Stimulated activated CD8-positive, alpha-beta memory T cell treated with anti-CD3 and anti-CD28 coated beads, Interleukin-12 subunit alpha, Interleukin-12 subunit beta, amount 100 ng/mL, for 24 hours (primary cell): ENCODE measurements around the gene SLC19A1.
"Not testable (repeated sequence)": the region's sequence is repeated elsewhere in the genome, so short reads cannot be mapped to it uniquely, and the experiment has no call there.

ENCODE experiments used
- DNase-seq: peaks from one replicate; pipeline ENCODE4 v3.0.0-alpha.2; 2020; ENCODE audit errors: extremely low read depth

Gene SLC19A1

DNA sequence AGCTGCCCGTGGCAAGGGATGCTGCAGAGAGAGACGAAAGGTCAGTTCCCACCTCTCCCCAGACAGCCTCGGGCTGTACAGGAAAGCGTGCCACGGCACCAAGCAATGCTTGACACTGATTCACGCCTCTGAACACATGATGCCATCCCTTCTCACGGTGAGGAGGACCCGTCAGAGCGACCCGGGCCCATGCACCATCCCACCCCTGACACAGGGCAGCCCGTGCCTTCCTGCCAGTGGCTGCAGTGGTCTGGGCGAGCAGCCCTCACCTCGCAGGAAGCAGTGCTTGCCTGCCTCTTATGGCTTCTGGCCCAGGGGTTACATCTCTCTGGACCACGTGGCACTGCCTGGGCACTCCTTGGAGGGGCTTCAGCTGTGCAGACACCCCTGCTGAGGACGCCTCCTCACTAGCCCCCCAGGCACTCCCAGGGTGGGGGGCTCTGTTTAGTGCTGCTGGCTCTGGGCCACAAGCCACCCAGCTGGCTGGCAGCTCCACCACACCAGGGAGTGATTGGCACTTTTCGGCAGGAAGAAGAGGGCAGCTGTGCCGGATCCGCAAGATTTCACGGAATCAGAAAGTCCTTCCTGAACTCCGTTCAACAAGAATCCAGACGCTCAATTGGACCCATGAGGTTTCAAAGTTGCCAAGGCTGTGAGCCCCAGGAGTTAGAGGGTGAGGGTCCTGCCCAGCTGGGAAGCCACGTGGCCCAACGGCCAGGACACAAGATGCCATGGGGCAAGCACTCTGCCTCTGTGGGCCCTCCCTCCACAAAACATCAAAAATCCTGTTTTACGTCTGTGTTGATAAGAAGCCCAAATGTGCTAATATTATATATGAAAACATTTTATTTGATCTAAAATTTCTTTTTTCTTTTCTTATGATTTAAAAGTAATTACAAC lies 34.8 kb upstream of the SLC19A1 start:
- DNase-seq = no peak

DNA sequence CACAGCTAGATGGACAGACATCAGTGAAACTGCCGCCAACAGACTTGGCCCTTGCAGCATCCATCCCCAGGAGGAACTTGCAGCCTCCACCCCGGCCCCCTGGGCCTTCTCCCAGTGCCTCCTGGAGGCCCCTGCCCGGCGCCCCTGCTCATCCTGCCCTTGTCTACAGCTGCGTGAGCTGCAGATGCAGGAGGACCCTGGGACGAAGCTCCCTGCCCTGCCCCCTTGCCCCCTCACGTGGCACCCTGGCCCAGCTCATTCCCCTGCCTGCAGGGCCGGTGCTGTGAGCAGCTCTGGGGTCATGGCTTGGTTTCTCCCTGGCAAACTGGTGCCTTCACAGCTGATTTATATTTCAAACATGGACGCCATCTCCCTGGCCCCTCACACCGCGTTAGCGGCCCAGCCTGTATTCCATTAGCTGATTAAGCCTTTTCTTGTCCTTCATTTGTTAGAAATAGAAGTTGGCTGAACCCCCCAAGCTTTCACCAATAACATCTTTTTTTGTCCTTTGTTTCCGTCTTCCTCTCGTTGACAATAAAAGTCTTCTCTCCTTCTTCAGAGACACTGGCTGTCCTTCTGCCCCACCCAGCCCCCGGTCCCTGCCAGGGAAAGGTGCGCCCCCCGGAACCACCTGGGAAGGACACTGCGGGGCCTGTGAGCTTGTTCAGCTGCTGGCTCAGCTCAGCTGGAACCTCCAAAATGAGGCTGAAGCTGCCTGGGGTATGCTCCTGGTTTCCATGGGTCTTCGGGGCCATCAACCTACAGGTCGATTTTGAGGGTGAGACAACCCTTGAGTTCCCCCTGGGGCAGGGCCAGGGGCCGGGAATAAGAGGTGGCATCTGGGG lies 34.0 kb upstream of the SLC19A1 start:
- DNase-seq = no peak

DNA sequence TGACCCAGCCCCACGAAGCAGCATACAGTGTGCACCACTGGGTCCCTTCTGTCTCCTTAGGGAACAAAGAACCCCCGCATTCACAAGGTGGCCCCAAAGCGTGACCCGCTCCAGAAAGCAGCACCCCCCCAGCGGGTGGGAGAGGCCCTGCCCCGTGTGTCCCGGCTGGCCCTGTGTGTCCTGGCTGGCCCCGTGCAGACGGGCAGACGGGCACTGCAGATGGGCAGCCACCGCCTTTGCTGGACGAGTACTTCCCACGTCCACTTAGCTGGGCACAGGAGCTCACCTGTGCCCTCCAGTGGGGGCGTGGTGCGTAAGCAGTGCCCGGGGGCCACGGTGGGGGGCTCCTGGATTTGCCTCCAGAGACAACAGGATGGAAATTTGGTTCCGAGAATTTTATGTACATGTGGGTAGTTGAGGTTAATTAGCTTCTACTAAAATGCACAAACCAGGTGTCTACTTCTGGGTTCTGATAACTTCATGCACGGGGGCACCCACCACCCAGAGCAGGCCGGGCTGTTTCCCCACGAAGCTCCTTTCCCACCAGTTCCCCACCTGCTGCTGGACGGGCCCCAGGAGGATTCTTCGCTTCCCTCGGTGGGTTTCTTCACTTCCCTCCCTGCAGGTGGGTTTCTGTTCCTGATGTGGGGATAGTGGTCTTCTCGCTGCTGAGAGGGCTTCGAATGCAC lies 33.2 kb upstream of the SLC19A1 start:
- DNase-seq = no peak

DNA sequence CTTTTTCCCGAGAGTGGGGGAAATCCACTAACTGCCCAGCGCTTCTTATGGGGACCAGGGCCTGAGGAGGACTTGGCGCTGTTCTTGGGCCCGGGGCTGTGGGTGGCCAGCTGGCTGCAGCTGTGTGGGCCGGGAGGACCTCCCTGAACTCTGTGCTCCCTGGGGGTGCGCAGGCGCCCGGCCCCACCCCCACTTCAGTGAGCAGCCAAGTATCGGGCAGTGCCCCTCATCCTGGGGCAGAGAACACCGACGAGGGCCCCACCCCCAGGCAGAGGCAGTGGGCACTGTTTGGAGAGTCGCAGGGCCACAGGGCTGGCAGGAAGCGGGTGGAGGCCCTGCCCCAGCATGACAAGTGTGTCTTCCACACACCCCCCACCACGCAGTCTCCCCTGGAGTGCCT lies 32.5 kb upstream of the SLC19A1 start:
- no peak for DNase-seq

DNA sequence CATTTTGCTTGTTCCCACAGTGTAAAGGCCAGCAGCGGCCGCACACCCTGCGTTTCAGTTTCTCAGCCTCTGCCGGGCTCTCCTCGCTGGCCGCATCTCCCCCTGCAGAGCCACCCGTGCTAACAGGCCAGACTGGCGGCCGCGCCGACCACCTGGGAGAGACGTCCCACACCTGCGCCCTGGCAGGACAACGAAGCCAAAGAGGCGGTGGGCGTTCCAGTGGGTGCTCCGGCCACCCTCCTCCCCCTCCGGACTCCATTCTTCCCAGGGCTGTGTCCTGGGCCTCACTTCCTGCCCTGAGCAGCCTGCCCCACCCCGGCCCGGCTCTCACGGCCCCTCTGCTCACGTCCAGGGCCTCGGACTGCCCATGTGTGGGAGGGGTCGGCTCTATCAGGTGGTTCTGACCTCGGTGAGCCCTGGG lies 31.9 kb upstream of the SLC19A1 start:
- no peak for DNase-seq

DNA sequence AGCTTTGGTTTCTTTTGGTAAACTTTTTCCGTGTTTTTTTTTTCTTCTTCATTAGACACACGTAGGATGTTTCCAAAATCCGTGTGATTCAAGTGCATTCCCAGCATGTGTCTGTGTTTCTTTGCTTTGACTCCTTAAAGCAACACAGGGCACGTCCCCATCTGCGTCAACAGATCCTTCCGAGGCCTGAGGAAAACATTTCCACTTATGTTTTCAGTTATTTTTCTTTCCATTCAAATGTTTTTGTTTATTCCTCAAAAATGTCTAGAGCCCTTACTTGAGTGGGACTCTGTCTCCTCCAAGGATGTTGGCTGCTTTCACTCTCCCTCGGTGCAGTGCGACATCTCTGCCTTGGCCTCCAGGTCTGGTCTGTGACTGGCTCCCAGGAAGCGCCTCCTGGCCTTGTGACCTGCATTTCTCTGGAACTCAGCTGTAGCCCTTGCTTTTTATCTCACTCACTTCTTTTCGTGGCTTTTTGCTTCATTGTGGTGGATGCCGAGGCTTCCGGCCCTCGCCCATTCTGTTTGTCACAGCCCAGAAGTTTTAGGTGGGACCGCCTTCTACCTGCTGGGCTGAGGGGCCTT lies 31.3 kb upstream of the SLC19A1 start:
- DNase-seq = no peak

DNA sequence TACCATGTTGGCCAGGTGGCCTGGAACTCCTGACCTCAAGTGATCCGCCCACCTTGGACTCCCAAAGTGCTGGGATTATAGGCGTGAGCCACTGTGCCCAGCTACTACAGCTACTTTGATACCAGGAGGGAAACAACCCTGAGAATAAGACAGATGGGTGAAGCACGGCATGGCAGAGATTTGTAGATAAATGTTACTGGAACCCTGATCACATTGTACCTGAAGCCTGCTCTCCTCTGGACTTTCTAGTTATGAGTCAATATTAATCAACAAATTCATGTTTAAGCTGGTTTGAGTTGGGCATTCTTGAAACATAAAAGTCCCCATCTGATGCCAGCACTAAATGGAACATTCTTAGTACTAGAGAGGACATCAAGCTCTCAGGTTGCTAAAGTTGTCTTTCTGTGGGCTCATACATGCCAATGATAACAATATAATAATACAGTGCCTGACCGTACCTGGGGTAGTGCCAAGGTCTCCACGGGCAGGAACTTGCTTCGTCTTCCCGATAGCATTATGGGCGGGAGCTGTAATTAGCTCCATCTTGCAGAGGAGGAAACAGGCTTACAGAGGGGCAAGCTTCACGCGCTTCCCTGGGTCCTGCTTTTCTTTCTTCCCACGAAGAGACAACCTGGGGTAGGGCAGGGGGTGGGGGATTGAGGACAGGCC lies 30.7 kb upstream of the SLC19A1 start:
- no peak for DNase-seq

DNA sequence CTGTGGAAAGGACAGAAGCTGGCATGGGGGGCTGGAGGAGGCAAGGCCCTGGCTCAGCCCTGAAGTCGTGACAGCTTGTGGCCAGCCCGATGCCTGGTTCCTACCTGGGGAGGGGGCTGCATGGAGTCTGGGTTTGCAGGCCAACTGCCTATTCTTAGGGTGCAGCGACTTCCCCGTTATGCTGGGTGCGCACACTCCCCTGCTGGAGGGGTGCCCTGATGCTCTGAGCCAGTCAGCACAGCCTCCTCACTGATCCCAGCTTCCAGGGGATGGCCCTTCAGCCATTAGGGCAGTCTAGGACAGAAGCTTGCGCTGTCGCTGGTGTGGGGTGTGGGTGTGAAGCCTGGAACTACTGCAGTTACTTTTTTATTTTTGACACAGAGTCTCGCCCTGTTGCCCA lies 30.0 kb upstream of the SLC19A1 start:
- no peak for DNase-seq

DNA sequence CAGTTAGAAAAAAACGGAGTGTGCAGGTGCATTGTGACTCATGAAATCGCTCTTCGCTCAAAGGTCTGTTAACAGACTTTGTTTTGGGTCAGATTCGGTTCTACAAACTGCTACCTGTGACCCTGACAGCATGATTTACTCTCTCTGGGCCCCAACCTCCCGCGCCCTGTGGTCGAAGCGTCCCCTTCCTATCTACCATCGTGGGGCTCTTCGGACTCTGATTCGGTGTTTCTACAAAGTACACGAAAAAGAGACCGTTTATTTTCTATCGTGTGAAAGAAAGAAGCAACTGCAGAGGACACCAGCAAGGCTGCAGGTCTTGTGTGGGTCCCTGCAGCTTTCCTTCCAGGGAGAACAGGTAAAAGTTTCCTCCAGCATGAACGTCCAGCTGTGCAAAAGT lies 29.4 kb upstream of the SLC19A1 start:
- no peak for DNase-seq

DNA sequence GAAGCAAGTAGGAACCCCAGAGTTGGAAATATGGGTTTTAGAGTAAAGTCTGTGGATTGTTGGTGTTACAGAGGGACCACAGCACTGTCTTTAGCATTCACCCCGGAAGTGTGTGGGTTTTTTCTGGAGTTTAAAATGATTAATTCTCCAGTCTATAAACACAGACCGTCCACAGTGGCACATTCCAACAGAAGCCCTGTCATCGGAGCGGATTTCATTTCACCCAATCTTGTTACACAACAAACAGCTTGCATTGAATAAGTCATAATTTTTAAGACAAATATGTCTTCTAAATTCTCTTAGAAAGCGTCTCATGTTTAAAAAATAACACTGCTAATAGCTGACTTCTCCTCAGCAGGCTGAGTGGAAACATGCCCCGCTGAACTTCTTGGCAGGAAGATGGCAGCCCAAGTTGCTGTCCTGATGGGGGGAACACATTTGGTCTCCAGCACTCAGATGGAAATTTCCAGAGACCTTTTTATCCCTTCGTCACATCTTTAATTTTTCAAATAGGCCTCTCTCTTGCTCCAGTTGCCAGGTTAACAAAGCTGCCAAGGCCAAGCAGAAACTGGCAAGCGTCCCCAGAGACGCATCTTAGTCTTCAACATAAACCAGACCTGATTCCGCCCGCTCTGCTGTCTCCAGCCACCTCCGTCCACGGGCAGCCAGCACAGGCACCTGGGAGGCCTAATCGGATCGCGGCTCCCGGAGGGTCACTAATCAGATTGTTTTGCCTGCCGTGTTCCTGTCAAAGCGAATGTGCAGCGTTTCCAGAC lies 28.8 kb upstream of the SLC19A1 start:
- DNase-seq = no peak

DNA sequence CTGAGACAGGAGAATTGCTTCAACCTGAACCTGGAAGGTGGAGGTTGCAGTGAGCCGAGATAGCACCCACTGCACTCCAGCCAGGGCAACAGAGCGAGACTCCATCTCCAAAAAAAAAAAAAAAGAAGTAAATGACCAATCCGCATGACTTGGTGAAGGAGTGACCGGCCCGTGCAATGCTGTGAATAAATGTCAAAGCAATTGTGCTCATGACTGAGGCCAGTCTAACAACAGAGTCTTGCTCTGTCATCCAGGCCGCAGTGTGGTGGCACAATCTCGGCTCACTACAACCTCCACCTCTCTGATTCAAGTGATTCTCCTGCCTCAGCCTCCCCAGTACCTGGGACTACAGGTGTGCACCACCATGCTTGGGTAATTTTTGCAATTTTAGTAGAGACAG lies 27.8 kb upstream of the SLC19A1 start:
- DNase-seq = no peak

DNA sequence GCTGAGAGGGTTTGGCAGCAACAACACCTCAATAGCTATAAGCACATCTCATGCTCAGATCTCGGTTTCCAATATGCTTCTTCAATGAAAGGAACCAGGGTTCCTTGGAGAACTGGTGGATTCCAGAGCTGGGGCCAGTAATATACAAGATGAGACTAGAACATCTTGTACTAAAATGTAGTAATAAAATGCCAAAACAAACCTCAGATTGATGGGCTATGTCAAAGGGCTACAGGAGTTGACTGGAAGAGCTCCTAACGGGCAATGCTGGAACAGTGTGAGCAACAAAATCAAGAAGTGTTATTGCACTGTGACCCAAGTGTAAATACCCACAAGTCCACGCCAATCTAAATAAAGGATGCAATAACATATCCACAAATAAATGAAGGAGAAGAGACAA lies 26.1 kb upstream of the SLC19A1 start:
- DNase-seq = no peak

DNA sequence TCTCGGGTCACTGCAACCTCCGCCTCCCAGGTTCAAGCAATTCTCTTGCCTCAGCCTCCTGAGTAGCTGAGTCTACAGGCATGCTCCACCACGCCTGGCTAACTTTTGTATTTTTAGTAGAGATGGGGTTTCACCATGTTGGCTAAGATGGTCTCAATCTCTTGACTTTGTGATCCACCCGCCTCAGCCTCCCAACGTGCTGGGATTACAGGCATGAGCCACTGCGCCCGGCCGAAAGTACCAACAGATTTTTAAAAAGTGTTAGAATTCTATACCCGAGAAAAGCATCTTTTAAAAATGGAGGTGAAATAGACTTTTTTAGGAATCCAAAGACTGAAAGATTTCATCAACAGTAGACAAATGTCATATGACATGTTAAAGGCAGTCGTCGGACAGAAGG lies 21.9 kb upstream of the SLC19A1 start:
- DNase-seq = not testable (repeated sequence)

DNA sequence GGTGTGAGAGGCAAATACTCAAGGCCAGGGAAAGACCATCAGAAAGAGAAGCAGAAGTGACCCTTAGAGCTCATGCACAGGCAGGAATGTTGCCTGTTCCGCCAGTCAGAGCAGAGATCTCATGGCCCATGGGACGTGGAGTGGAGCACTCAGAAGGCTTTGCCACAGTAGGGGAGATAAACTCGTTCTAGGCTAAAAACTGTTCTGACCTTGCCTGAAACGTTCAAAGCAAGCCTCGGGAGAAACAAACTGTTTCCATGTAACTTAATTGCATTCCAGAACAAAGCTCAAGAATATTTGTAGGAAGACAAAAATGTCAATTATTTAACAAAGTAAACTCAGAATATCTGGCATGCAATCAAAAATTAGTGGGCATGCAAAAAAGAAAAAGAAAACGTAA lies 20.7 kb upstream of the SLC19A1 start:
- no peak for DNase-seq

DNA sequence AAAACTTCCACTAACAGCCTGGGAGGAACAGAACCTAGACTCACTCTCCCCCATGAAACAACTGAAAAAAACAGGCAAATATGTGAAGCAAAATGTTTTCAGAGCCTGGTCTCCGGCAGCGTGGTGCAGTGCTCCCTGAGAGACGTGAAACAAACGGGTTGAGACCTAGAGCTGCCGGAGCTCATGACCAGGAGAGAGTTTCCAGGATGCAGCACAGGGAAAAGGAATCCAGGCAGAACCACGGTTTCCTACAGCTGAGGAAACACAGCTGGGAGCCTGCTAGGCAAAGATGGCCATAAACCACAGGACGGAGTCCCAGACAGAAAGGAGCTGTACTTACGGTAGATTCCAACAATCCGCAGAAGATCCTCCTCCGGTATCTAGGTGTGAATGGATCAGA lies 20.2 kb upstream of the SLC19A1 start:
- no peak for DNase-seq

DNA sequence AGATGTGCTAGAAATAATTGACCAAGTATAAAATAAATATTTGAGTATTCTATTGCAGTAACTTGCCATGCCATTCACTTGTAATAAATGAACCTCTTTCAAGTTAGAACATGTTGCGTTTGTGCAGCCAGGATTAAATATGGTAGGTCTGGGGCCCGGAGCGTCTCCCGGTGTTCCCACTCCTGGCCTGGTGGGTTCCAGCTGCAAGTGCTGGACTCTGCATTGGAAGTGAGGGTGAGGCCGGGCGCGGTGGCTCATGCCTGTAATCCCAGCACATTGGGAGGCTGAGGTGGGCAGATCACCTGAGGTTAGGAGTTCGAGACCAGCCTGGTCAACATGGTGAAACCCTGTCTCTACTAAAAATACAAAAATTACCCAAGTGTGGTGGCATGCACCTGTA lies 19.0 kb upstream of the SLC19A1 start:
- not testable (repeated sequence) for DNase-seq

DNA sequence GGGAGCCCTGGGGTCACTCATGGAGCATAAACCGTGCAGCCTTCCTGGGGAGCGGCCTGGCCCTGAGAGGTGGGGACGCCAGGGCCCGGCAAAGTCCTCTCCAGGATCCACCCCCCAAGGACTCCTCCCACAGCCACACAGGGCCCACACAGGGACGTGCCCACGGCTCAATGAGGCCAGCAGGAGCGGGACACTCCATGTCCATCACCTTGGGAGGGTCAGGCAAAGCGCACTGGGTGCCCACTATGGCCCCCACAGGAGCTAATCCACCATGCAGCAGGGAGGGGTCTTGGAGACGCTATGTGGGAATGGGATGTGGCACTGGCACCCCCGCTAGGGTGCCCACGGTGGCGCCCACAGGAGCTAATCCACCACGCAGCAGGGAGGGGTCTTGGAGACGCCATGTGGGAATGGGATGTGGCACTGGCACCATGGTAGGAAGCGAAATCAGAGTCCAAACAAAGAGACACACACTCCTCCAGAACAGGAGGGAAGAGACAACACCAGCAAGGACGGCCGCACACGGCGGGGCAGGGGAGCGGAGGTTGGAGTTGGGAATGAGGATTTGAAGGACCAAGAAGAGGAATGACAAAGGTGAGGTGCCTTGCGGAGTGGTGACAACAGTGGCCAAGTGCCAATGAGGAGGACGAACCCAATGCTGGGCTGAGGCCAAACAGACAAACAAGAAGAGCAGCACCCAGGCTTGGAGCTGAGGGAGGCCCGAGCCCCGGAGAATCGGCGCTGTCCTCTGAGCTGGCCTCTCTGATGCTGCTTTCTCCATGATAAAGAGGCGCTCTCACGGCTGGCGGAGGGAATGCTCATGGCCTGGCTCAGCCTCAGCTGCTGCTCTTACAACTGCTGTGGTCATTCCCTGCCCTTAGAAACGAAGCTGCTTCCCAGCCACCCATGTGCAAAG lies 18.1 kb upstream of the SLC19A1 start:
- no peak for DNase-seq

DNA sequence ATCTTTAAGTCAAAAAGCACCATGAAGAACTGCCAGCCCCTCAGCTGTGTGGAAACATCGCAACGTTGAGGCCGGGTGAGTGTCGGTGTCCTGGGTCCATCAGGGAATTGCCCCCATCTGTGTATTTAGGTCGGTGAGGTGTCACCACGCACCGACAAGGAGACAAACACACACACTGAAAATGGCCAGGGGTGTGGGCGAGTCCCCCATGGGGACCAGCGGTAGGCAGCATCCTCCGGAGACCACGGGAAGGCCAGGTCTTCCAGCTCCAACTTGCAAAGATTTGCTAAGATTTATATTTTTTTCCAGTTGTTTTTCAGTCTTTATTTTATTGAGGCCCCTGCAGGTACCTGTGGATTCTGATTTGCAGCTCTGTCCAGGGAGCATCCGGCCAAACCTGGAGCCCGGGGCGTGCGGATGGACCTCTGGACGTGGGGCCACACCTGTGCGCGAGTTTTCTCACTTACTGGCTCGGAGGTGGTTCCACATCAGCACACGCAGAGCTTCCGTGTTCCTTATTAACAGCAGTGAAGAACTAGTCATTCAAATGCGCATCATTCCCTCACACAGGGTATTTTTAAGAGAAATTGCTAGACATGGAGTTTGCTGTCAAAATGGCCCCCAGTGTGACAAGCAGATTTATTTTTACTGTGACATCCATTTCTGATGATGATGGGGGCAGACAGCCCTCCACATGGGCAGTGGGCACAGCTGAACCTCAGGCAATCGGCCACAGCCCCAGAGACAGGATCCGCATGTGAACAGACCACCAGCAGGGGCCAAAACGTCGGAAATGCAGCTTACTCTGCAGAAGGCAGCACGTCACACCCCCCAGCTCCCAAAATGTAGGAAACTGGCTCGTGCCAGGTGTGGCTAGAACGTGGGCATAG lies 17.2 kb upstream of the SLC19A1 start:
- DNase-seq = no peak
